A549 (cell line): ENCODE data around the gene RIMS4.

Experiments
- CHD4 ChIP-seq: fragments of 200-600 bp; sonication (generic); IDR thresholded peaks from 2 replicates; pipeline ENCODE4 v1.6.1; 2016; ENCODE audit warnings: antibody characterized with exemption, mild to moderate bottlenecking, borderline replicate concordance
- MAFK ChIP-seq: fragments of 450-650 bp; IDR thresholded peaks from 2 replicates; pipeline ENCODE4 v1.6.1; 2014; ENCODE audit not compliant: partially characterized antibody
- TF ChIP-seq, protein P1 (sequence below): fragments of >200 bp; sonication (Bioruptor Twin); formaldehyde crosslinking; IDR thresholded peaks from 3 replicates; pipeline ENCODE4 v1.5.1; 2016

DNA sequence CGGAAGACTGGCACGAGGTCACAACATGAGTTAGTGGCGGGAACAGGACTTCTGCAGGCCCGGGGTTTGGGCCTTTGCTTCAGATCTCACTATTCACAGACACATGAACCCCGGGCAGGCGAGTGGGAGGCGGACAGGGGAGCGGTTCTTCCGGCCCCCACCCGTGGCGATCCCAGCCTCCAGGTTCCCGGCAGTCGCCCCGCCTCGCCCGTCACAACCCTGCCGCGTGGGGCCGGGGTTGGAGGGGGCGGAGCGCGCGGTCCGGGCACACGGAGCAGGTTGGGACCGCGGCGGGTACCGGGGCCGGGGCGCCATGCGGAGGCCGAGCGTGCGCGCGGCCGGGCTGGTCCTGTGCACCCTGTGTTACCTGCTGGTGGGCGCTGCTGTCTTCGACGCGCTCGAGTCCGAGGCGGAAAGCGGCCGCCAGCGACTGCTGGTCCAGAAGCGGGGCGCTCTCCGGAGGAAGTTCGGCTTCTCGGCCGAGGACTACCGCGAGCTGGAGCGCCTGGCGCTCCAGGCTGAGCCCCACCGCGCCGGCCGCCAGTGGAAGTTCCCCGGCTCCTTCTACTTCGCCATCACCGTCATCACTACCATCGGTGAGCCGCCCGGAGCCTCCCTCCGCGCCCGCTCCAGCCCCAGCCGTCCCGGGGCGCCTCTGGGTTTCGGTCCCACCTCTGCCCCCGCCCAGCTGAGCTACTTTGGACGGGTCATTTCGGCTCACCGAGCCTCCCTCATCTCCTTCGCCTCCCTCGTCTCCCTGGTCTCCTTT lies 64.6 kb downstream of the RIMS4 start, which contains the start of gene KCNK15:
- no peak for TF ChIP-seq CHD4
- TF ChIP-seq, protein P1, sequence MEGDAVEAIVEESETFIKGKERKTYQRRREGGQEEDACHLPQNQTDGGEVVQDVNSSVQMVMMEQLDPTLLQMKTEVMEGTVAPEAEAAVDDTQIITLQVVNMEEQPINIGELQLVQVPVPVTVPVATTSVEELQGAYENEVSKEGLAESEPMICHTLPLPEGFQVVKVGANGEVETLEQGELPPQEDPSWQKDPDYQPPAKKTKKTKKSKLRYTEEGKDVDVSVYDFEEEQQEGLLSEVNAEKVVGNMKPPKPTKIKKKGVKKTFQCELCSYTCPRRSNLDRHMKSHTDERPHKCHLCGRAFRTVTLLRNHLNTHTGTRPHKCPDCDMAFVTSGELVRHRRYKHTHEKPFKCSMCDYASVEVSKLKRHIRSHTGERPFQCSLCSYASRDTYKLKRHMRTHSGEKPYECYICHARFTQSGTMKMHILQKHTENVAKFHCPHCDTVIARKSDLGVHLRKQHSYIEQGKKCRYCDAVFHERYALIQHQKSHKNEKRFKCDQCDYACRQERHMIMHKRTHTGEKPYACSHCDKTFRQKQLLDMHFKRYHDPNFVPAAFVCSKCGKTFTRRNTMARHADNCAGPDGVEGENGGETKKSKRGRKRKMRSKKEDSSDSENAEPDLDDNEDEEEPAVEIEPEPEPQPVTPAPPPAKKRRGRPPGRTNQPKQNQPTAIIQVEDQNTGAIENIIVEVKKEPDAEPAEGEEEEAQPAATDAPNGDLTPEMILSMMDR = no peak
- no peak for TF ChIP-seq MAFK
